GM21786 (cell line): ENCODE measurements around the gene OSBPL2.

Experiments used
- ATAC-seq: cut with Tn5 transposase; IDR thresholded peaks from one replicate; pipeline ENCODE4 v1.9.1; 2021; ENCODE audit not compliant: unreplicated experiment

Gene OSBPL2

GRCh38 chr20:62281161-62281933 is 43.0 kb downstream of the OSBPL2 start:
- ATAC-seq = no peak

GRCh38 chr20:62282103-62282502 is 43.8 kb downstream of the OSBPL2 start:
- ATAC-seq = no peak

- ATAC-seq = no peak
Observed at GRCh38 chr20:62282877-62283503, 44.7 kb downstream of the OSBPL2 start.

GRCh38 chr20:62284448-62284847 is 46.1 kb downstream of the OSBPL2 start:
- ATAC-seq = no peak

GRCh38 chr20:62285151-62285550 is 46.8 kb downstream of the OSBPL2 start:
- no peak for ATAC-seq

GRCh38 chr20:62285722-62286121 is 47.4 kb downstream of the OSBPL2 start:
- no peak for ATAC-seq

GRCh38 chr20:62286493-62287064 is 48.3 kb downstream of the OSBPL2 start:
- no peak for ATAC-seq

GRCh38 chr20:62287129-62287528 is 48.8 kb downstream of the OSBPL2 start:
- no peak for ATAC-seq

- no peak for ATAC-seq
Observed at GRCh38 chr20:62287759-62288534, 49.6 kb downstream of the OSBPL2 start.

- ATAC-seq = no peak
Observed at GRCh38 chr20:62288535-62289105, 50.3 kb downstream of the OSBPL2 start.

GRCh38 chr20:62289131-62289530 is 50.8 kb downstream of the OSBPL2 start:
- no peak for ATAC-seq

- ATAC-seq = no peak
Observed at GRCh38 chr20:62289898-62290297, 51.6 kb downstream of the OSBPL2 start.

- ATAC-seq = no peak
Observed at GRCh38 chr20:62291251-62292066, 53.1 kb downstream of the OSBPL2 start.

GRCh38 chr20:62292108-62292507 is 53.8 kb downstream of the OSBPL2 start:
- ATAC-seq = no peak

- no peak for ATAC-seq
Observed at GRCh38 chr20:62293111-62293784, 54.9 kb downstream of the OSBPL2 start.

- ATAC-seq = no peak
Observed at GRCh38 chr20:62293946-62294345, 55.6 kb downstream of the OSBPL2 start.

- ATAC-seq = no peak
Observed at GRCh38 chr20:62294516-62294915, 56.2 kb downstream of the OSBPL2 start.

GRCh38 chr20:62296724-62297448 is 58.6 kb downstream of the OSBPL2 start:
- ATAC-seq = no peak
